Calu3 (cell line): ENCODE results near the gene GRIK4. TPM values are rescaled to one million over a fixed set of nuclear protein-coding genes. Genes with fewer than 3 reads are reported as not detected.
A peak's percentile ranks its signal among the peaks of the same experiment; 100 is the strongest.

Experiments used
- BruUV-seq: library from RNA; stranded (reverse); fragments of 400-500 nt; replicated peaks from 2 replicates; lab custom pipeline; 2021; lab: Mats Ljungman, UMichigan
- CTCF ChIA-PET: fragments of 300-600 bp; sonication (Branson Sonifier 250); formaldehyde crosslinking; loops from one replicate; lab custom pipeline; 2022; ENCODE audit warnings: antibody characterized with exemption; lab: Charles Lee
- DNase-seq: peaks from one replicate; pipeline ENCODE4 v3.0.0; 2022
- H3K27ac Mint-ChIP-seq: one replicate; pipeline ENCODE4 v1.8.0; 2022; ENCODE audit warnings: mixed read lengths; ENCODE audit not compliant: unreplicated experiment
- H3K27me3 Mint-ChIP-seq: one replicate; pipeline ENCODE4 v1.8.0; 2022; ENCODE audit warnings: mixed read lengths; ENCODE audit not compliant: unreplicated experiment
- H3K36me3 Mint-ChIP-seq: one replicate; pipeline ENCODE4 v1.8.0; 2022; ENCODE audit warnings: mild to moderate bottlenecking, moderate library complexity, mixed read lengths; ENCODE audit not compliant: insufficient read depth, unreplicated experiment
- H3K4me1 Mint-ChIP-seq: one replicate; pipeline ENCODE4 v1.8.0; 2022; ENCODE audit warnings: mild to moderate bottlenecking, low read depth, mixed read lengths; ENCODE audit not compliant: unreplicated experiment
- H3K4me3 Mint-ChIP-seq: one replicate; pipeline ENCODE4 v1.8.0; 2022; ENCODE audit warnings: mild to moderate bottlenecking, low read depth, moderate library complexity, mixed read lengths; ENCODE audit not compliant: unreplicated experiment
- H3K9me3 Mint-ChIP-seq: one replicate; pipeline ENCODE4 v1.8.0; 2022; ENCODE audit warnings: low read depth, mixed read lengths; ENCODE audit not compliant: unreplicated experiment
- CTCF ChIP-seq: fragments of 200-600 bp; IDR thresholded peaks from one replicate; pipeline ENCODE4 v1.8.0; 2022; ENCODE audit warnings: antibody characterized with exemption; ENCODE audit not compliant: unreplicated experiment
- intact Hi-C: fragments of 100-400 bp; cut with micrococcal nuclease; formaldehyde crosslinking; loops from one replicate; pipeline ENCODE4 v1.10.0; 2022; ENCODE audit not compliant: unreplicated experiment
- total RNA-seq: library from RNA; stranded (reverse); gene quantifications from 2 replicates; pipeline ENCODE4 v1.2.3, GENCODE V29; 2022

The GRIK4 gene
- total RNA-seq, 1 experiment from 2014 or later = not detected

GRCh38 chr11:120509346-120510053 is 2.0 kb upstream of the GRIK4 start:
- no peak for TF ChIP-seq CTCF
- Mint-ChIP-seq H3K27me3 (peaks cover 81% of the 10 kb centered on the region), H3K4me3 (no peak overlapping the region), H3K4me1 (no peaks in the 10 kb centered on the region), H3K36me3 (no peaks in the 10 kb centered on the region), H3K9me3 (no peaks in the 10 kb centered on the region), H3K27ac (no peak overlapping the region)
- DNase-seq = no peak
- BruUV-seq = no TSS peak
- intact Hi-C loops = loop anchor here (2.0 to 10.0 kb wide), 4 partner anchors 293 to 688 kb away; no protein-coding TSS in a partner anchor
- CTCF ChIA-PET = no interaction called here

DNA sequence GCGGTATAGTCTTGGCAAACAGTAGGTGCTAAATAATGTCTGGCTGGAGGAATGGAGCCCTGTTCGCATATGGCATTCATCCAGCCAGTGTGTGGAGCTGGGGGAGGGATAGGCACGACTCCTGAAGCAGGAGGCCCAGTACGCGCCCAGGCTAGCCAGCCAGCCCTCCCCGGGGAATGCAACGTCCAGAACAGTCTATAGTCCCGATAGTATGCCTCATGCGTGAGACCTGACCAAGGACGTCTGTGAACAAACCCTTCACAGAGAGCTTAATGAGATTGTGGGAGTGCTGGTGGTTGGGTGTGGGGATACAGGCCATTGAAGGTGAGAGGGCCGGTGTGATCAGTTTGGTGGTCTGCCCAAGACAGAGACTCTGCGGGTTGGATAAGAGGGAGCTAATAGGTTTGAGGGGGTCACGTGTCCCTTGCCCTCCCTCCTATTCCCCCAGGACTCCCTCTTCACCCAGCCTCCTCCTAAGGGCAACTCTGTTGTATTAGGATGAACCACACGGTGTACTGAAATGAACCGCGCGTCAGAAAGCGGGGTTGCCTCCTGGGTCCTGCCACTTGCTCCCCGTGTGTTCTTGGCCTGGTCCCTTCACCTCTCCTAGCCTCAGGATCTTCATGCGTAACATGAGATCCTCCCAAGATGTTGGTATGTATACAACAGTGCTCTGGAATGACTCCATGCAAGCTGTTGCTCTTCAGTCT is 987 bp upstream of the GRIK4 start:
- CTCF ChIA-PET = interaction anchor here (2.0 kb wide), 1 partner anchor 174 kb away, joined by 20 read pairs; no protein-coding TSS in a partner anchor
- intact Hi-C loops = loop anchor here (1.0 to 5.0 kb wide), 4 partner anchors 175 to 687 kb away; no protein-coding TSS in a partner anchor
- no peaks in the 10 kb centered on the region for H3K36me3 Mint-ChIP-seq
- no TSS peak for BruUV-seq
- TF ChIP-seq CTCF = no peak
- H3K27ac Mint-ChIP-seq = no peak overlapping the region
- H3K4me1 Mint-ChIP-seq = no peaks in the 10 kb centered on the region
- DNase-seq = no peak
- H3K9me3 Mint-ChIP-seq = no peaks in the 10 kb centered on the region
- H3K27me3 Mint-ChIP-seq = peaks cover 91% of the 10 kb centered on the region
- H3K4me3 Mint-ChIP-seq = no peak overlapping the region

DNA sequence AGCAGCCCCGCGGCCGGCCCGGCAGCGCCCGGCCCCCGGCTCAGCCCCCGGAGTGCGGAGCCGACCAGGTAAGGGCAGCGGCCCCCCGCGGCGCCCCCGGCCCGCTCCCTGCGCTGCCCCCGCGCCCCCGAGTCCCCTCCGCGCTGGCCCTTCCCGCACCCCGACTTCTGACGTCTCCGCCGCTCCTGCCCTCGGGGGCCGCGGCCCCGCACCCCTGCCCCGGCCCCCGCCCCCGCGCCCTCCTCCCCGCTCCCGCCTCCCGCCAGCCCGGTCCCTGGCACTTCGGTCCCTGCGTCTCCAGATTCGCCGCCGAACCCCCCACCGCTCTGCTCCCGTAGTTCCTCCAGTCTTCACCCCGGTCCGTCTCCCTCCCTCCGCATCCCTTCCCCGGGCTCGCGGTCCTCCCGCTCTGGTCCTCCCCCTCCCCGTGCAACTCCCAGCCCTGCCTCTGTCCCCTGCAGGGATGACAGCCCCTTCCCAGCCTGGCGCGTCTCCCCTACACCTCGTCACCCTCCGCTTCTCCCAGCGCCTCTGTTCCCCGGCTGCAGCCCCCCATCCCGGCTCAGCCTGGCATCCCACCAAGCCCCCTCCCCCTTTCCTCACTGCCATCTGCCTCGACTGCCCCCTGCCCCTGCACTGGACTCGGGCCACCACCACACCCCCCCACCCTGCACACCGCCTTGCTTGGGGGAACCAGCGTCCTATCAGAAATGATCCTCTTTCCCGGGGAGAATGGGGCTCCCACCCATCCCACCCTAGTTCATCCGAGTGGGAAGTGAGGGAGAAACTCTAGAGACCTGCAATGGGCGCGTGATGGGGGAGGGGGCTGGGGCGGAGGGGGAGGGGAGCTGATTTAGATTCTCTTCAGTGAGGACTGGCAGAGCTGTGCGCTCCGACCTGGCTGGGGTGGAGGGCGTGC is 531 bp downstream of the GRIK4 start:
- no peak for DNase-seq
- TF ChIP-seq CTCF = no peak
- Mint-ChIP-seq H3K27me3 (peaks cover 94% of the 10 kb centered on the region), H3K4me3 (peak overlapping the region; percentile 22), H3K4me1 (peaks cover 1% of the 10 kb centered on the region), H3K36me3 (no peaks in the 10 kb centered on the region), H3K27ac (no peak overlapping the region), H3K9me3 (no peaks in the 10 kb centered on the region)
- no TSS peak for BruUV-seq
- intact Hi-C loops = loop anchor here (1.0 to 5.0 kb wide), 4 partner anchors 173 to 685 kb away; no protein-coding TSS in a partner anchor
- CTCF ChIA-PET = interaction anchor here (1.0 to 2.0 kb wide), 2 partner anchors 172 to 173 kb away, joined by 6 to 20 read pairs; no protein-coding TSS in a partner anchor
